Panc1 (cell line): ENCODE measurements around the gene SVOP. TPM values are rescaled to one million over a fixed set of nuclear protein-coding genes. Genes with fewer than 3 reads are reported as not detected.

Experiments used
- ATAC-seq: fragments of 200-7000 bp; cut with Tn5 transposase; 2 replicates; pipeline ENCODE4 v1.9.1; 2020; ENCODE audit warnings: mild to moderate bottlenecking, moderate library complexity
- BruUV-seq: library from RNA; stranded (reverse); fragments of 400-500 nt; replicated peaks from 2 replicates; lab custom pipeline; 2021; lab: Mats Ljungman, UMichigan
- CTCF ChIA-PET: fragments of 300-600 bp; sonication (Branson Sonifier 250); formaldehyde crosslinking; loops from one replicate; lab custom pipeline; 2022; ENCODE audit warnings: antibody characterized with exemption; lab: Charles Lee
- POLR2A ChIA-PET: fragments of 300-600 bp; sonication (Branson Sonifier 250); formaldehyde crosslinking; loops from one replicate; lab custom pipeline; 2022; ENCODE audit warnings: antibody characterized with exemption; lab: Charles Lee
- DNase-seq: peaks from one replicate; pipeline ENCODE4 v3.0.0-alpha.2; 2010; ENCODE audit warnings: low read depth, low spot score
- H3K27ac ChIP-seq: 2 replicates; pipeline ENCODE4 v1.5.1; 2011; ENCODE audit warnings: mild to moderate bottlenecking, low read length, inconsistent platforms
- H3K27me3 ChIP-seq: fragments of 200-500 bp; sonication (Bioruptor generic); 2 replicates; pipeline ENCODE4 v1.6.0; 2014; ENCODE audit warnings: low read length, inconsistent platforms; ENCODE audit not compliant: control insufficient read depth, insufficient read depth
- H3K36me3 ChIP-seq: fragments of 200-500 bp; sonication (Bioruptor generic); 2 replicates; pipeline ENCODE4 v1.5.1; 2014; ENCODE audit warnings: inconsistent platforms, mild to moderate bottlenecking, low read length, moderate library complexity; ENCODE audit not compliant: control insufficient read depth, insufficient read depth
- H3K4me1 ChIP-seq: 2 replicates; pipeline ENCODE4 v1.5.1; 2011; ENCODE audit warnings: inconsistent platforms, mild to moderate bottlenecking, low read length, moderate library complexity; ENCODE audit not compliant: control insufficient read depth, insufficient read depth
- H3K4me3 ChIP-seq, 2 experiments: 2 replicates each; pipeline ENCODE4 v1.5.1; 2011 to 2012; ENCODE audit warnings: low read depth in 2 of 2, low read length in 2 of 2, mild to moderate bottlenecking in 2 of 2, inconsistent platforms in 1 of 2, moderate library complexity in 1 of 2
- H3K9me3 ChIP-seq: fragments of 200-500 bp; sonication (Bioruptor generic); 2 replicates; pipeline ENCODE4 v1.5.1; 2014; ENCODE audit warnings: low read depth, mild to moderate bottlenecking, inconsistent platforms, low read length, moderate library complexity; ENCODE audit not compliant: control insufficient read depth, insufficient read depth
- POLR2AphosphoS5 ChIP-seq: IDR thresholded peaks from 2 replicates; pipeline ENCODE4 v1.6.1; 2012; ENCODE audit warnings: mild to moderate bottlenecking, low read depth, low read length, moderate library complexity
- SIN3A ChIP-seq: IDR thresholded peaks from 2 replicates; pipeline ENCODE4 v1.6.1; 2012; ENCODE audit warnings: low read depth, mild to moderate bottlenecking, low read length, moderate library complexity, borderline replicate concordance; ENCODE audit not compliant: insufficient read depth
- TCF7L2 ChIP-seq: IDR thresholded peaks from 2 replicates; pipeline ENCODE4 v1.6.1; 2011; ENCODE audit warnings: mild to moderate bottlenecking, low read depth, low read length, inconsistent platforms
- in situ Hi-C: cut with HindIII; loops from 2 replicates; pipeline ENCODE4 v1.10.0; 2016; ENCODE audit warnings: low sequenced_read_pairs, low pct_unique_long_range_greater_than_20kb
- intact Hi-C: fragments of 100-400 bp; cut with micrococcal nuclease; formaldehyde crosslinking; loops from one replicate; pipeline ENCODE4 v1.10.0; 2022; ENCODE audit not compliant: unreplicated experiment
- total RNA-seq: library from RNA; stranded (reverse); gene quantifications from one replicate; pipeline ENCODE4 v1.2.1, GENCODE V29; 2021; ENCODE audit not compliant: unreplicated experiment
- TF ChIP-seq, protein P1 (sequence below), 2 experiments: IDR thresholded peaks; 2 replicates each; pipeline ENCODE4 v1.6.1; 2011 to 2012; ENCODE audit warnings: low read depth in 2 of 2, control low read depth in 1 of 2, low read length in 1 of 2, mild to moderate bottlenecking in 1 of 2, moderate library complexity in 1 of 2; ENCODE audit not compliant: insufficient read depth in 1 of 2
- TF ChIP-seq, protein P2 (sequence below): fragments of 450-650 bp; IDR thresholded peaks from 2 replicates; pipeline ENCODE4 v1.5.1; 2017; ENCODE audit warnings: mild to moderate bottlenecking

SVOP gene
- total RNA-seq, 1 experiment from 2014 or later: not detected

DNA sequence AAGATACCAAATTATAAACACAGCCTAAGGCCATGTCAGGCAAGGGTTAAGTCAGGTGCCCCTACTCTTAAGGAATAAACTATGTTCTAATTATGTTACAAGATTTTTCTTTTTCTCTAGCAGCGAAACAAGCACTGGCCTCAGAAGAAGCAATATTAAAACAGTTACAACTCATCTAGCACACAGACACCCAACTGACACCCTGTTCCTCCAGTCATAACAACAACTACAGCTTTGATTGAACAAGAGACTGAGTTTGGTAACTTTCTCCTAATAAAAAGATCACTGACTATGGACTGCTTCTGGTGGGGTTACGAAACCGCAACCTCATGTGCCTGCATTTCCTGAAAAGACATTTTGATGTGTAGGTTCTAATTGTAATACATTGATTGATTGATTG is 144.3 kb downstream of the SVOP start:
- TF ChIP-seq POLR2AphosphoS5 (no peak), SIN3A (no peak), TCF7L2 (no peak)
- TF ChIP-seq, protein P1, sequence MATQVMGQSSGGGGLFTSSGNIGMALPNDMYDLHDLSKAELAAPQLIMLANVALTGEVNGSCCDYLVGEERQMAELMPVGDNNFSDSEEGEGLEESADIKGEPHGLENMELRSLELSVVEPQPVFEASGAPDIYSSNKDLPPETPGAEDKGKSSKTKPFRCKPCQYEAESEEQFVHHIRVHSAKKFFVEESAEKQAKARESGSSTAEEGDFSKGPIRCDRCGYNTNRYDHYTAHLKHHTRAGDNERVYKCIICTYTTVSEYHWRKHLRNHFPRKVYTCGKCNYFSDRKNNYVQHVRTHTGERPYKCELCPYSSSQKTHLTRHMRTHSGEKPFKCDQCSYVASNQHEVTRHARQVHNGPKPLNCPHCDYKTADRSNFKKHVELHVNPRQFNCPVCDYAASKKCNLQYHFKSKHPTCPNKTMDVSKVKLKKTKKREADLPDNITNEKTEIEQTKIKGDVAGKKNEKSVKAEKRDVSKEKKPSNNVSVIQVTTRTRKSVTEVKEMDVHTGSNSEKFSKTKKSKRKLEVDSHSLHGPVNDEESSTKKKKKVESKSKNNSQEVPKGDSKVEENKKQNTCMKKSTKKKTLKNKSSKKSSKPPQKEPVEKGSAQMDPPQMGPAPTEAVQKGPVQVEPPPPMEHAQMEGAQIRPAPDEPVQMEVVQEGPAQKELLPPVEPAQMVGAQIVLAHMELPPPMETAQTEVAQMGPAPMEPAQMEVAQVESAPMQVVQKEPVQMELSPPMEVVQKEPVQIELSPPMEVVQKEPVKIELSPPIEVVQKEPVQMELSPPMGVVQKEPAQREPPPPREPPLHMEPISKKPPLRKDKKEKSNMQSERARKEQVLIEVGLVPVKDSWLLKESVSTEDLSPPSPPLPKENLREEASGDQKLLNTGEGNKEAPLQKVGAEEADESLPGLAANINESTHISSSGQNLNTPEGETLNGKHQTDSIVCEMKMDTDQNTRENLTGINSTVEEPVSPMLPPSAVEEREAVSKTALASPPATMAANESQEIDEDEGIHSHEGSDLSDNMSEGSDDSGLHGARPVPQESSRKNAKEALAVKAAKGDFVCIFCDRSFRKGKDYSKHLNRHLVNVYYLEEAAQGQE (IDR thresholded peaks at IDR 0.05; ENCODE audit: insufficient read depth in 1 of 2, low read depth in 2 of 2, low read length in 1 of 2): no peak
- TF ChIP-seq, protein P2, sequence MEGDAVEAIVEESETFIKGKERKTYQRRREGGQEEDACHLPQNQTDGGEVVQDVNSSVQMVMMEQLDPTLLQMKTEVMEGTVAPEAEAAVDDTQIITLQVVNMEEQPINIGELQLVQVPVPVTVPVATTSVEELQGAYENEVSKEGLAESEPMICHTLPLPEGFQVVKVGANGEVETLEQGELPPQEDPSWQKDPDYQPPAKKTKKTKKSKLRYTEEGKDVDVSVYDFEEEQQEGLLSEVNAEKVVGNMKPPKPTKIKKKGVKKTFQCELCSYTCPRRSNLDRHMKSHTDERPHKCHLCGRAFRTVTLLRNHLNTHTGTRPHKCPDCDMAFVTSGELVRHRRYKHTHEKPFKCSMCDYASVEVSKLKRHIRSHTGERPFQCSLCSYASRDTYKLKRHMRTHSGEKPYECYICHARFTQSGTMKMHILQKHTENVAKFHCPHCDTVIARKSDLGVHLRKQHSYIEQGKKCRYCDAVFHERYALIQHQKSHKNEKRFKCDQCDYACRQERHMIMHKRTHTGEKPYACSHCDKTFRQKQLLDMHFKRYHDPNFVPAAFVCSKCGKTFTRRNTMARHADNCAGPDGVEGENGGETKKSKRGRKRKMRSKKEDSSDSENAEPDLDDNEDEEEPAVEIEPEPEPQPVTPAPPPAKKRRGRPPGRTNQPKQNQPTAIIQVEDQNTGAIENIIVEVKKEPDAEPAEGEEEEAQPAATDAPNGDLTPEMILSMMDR: no peak
- H3K4me1 ChIP-seq: no peaks in the 10 kb centered on the region
- BruUV-seq: no TSS peak
- DNase-seq: no peak
- in situ Hi-C loops: no loop called here
- H3K36me3 ChIP-seq: no peaks in the 10 kb centered on the region
- no peaks in the 10 kb centered on the region for H3K9me3 ChIP-seq
- ChIA-PET POLR2A (no interaction called here), CTCF (no interaction called here)
- ATAC-seq: no peak
- H3K4me3 ChIP-seq: no peak overlapping the region
- no peaks in the 10 kb centered on the region for H3K27me3 ChIP-seq
- H3K27ac ChIP-seq: no peak overlapping the region
- intact Hi-C loops: no loop called here

DNA sequence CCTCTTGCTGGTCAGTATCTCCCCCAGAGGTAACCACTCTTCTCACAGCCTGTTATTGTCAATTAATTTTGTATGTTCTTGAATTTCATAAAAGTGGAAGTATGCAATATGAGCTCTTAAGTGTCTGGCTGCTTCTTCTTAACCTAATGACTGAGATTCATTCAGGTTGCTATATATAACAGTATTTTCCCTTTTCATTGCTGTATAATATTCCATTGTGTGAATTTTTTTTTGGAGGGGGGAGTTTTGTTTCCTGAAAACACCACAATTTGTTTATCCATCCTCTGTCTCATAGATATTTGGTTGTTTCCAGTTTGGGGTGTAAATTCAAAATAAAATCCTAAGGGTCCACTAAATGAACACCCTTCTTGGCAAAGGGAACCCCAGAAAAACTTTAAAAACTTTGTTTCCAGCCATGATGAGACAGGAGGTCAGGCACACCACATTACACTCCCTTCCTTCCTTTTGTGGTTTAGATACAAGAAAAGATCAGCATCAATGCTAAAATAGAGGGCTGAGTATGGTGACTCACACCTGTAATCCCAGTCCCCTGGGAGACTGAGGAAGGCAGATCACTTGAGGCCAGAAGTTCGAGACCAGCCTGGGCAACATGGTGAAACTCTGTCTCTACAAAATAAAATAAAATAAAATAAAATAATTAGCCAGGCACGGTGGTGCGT is 145.0 kb downstream of the SVOP start:
- CTCF ChIA-PET: interaction anchor here (0.7 kb wide), 1 partner anchor 169 kb away, joined by 3 read pairs; no protein-coding TSS in a partner anchor
- BruUV-seq: no TSS peak
- intact Hi-C loops (no loop called here), in situ Hi-C loops (no loop called here)
- H3K4me1 ChIP-seq: no peaks in the 10 kb centered on the region
- no peaks in the 10 kb centered on the region for H3K9me3 ChIP-seq
- no peak overlapping the region for H3K27ac ChIP-seq
- TF ChIP-seq, protein P1 (IDR thresholded peaks at IDR 0.05; ENCODE audit: insufficient read depth in 1 of 2, low read depth in 2 of 2, low read length in 1 of 2): no peak
- TF ChIP-seq POLR2AphosphoS5 (no peak), SIN3A (no peak), TCF7L2 (no peak)
- TF ChIP-seq, protein P2: no peak
- POLR2A ChIA-PET: no interaction called here
- H3K36me3 ChIP-seq: no peaks in the 10 kb centered on the region
- no peak for ATAC-seq
- DNase-seq: no peak
- no peak overlapping the region for H3K4me3 ChIP-seq
- no peaks in the 10 kb centered on the region for H3K27me3 ChIP-seq
